Glomerular endothelial cell (primary cell): ENCODE results near the gene SPRY2. TPM values are rescaled to one million over a fixed set of nuclear protein-coding genes. Genes with fewer than 3 reads are reported as not detected.

ENCODE experiments used
- DNase-seq: peaks from one replicate; pipeline ENCODE4 v3.0.0-alpha.2; 2011; ENCODE audit warnings: low read depth, low spot score; ENCODE audit errors: extremely low read depth
- total RNA-seq: library from RNA; depleted of rRNA; stranded (reverse); fragments of >200 nt; gene quantifications from 2 replicates; pipeline ENCODE4 v1.2.3, GENCODE V29; 2015

Gene SPRY2
- total RNA-seq, result 34.7 and 34.9 TPM in 2 replicates

GRCh38 chr13:80341101-80341755 is at the start of gene SPRY2:
Gene SPRY2 (minus strand): TSS chr13:80341126. CDS start chr13:80337705, 3,421 bp downstream.
- DNase-seq, result no peak

- DNase-seq, result no peak
Observed at GRCh38 chr13:80390338-80390737, 49.4 kb upstream of the SPRY2 start.

- no peak for DNase-seq
Observed at GRCh38 chr13:80389073-80390038, 48.4 kb upstream of the SPRY2 start.

- no peak for DNase-seq
Observed at GRCh38 chr13:80388506-80388905, 47.6 kb upstream of the SPRY2 start.

GRCh38 chr13:80386592-80386991 is 45.7 kb upstream of the SPRY2 start:
- no peak for DNase-seq

GRCh38 chr13:80386002-80386401 is 45.1 kb upstream of the SPRY2 start:
- no peak for DNase-seq

- DNase-seq, result no peak
Observed at GRCh38 chr13:80382576-80382975, 41.6 kb upstream of the SPRY2 start.

- no peak for DNase-seq
Observed at GRCh38 chr13:80379245-80379644, 38.3 kb upstream of the SPRY2 start.

GRCh38 chr13:80376554-80376953 is 35.6 kb upstream of the SPRY2 start:
- DNase-seq, result no peak

GRCh38 chr13:80374901-80375300 is 34.0 kb upstream of the SPRY2 start:
- no peak for DNase-seq

- DNase-seq, result no peak
Observed at GRCh38 chr13:80374444-80374843, 33.5 kb upstream of the SPRY2 start.

GRCh38 chr13:80371840-80372509 is 31.0 kb upstream of the SPRY2 start:
- DNase-seq, result no peak

- DNase-seq, result no peak
Observed at GRCh38 chr13:80367473-80367872, 26.5 kb upstream of the SPRY2 start.

GRCh38 chr13:80363890-80364503 is 23.1 kb upstream of the SPRY2 start:
- DNase-seq, result no peak

GRCh38 chr13:80362481-80362880 is 21.6 kb upstream of the SPRY2 start:
- no peak for DNase-seq

- DNase-seq, result no peak
Observed at GRCh38 chr13:80361883-80362327, 21.0 kb upstream of the SPRY2 start.

GRCh38 chr13:80361298-80361697 is 20.4 kb upstream of the SPRY2 start:
- DNase-seq, result no peak

GRCh38 chr13:80360453-80360800 is 19.5 kb upstream of the SPRY2 start:
- no peak for DNase-seq

GRCh38 chr13:80359778-80360452 is 19.0 kb upstream of the SPRY2 start:
- DNase-seq, result no peak

GRCh38 chr13:80359414-80359777 is 18.5 kb upstream of the SPRY2 start:
- DNase-seq, result no peak
